H1 (cell line): ENCODE data around the gene BNC2. TPM values are rescaled to one million over a fixed set of nuclear protein-coding genes. Genes with fewer than 3 reads are reported as not detected.

ENCODE experiments used
- POLR2AphosphoS5 ChIP-seq: IDR thresholded peaks from 2 replicates; pipeline ENCODE4 v1.6.1; 2011; ENCODE audit warnings: low read depth, low read length
- SAP30 ChIP-seq: fragments of 300-600 bp; sonication (generic); IDR thresholded peaks from 2 replicates; pipeline ENCODE4 v1.7.1; 2012; ENCODE audit warnings: low read length, moderate library complexity, mild to moderate bottlenecking, inconsistent platforms; ENCODE audit not compliant: insufficient read depth, insufficient replicate concordance
- polyA plus RNA-seq, 7 experiments: library from polyadenylated mRNA; depleted of rRNA in 3 of 7; stranded (reverse) in 5 of 7; unstranded in 2 of 7; fragments of >200 nt in 5 of 7; fragments of 200-250 nt in 2 of 7; gene quantifications; 1 replicate in 5 of 7; 2 replicates in 1 of 7; 4 replicates in 1 of 7; pipeline versions ENCODE4 v1.2.1 to v1.2.3, GENCODE V29; 2011 to 2013; ENCODE audit warnings: missing spikeins in 2 of 7, mixed read lengths in 2 of 7
- total RNA-seq: library from RNA; stranded (reverse); fragmentation: NEBNext Ultra II Directional; extraction: Animal tissue kit (Norgen Biotek cat#: 25700); gene quantifications from 2 replicates; pipeline ENCODE4 v1.2.1, GENCODE V29; 2021
- TF ChIP-seq, protein P1 (sequence below): fragments of 300-600 bp; sonication (generic); IDR thresholded peaks from 2 replicates; pipeline ENCODE4 v1.7.1; 2012; ENCODE audit warnings: low read length, moderate library complexity, mild to moderate bottlenecking, inconsistent platforms; ENCODE audit not compliant: insufficient replicate concordance

BNC2 gene
- total and polyA plus RNA-seq, 2 of the 8 experiments (the other 6 are each of a cell fraction or from before 2014, with no cell fraction given) = 16.0 to 26.8 TPM

DNA sequence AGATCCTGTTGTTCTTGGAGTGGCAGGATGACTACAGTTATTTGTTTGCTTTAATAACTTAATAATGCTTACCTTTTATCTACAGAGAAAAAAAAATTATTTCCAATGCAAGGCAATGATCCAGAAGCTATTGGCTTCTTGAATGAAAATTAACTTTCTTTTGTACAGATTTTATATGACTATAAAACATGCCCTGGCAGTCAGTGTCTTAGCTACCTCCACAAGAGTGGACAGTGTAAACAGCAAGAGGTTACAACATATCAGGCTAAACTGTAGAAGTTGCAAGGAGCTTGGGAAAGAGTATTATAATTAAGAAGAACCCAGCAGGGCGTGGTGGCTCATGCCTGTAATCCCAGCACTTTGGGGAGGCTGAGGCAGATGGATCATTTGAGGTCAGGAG is 49.1 kb downstream of the BNC2 start (continued):
- TF ChIP-seq, protein P1, sequence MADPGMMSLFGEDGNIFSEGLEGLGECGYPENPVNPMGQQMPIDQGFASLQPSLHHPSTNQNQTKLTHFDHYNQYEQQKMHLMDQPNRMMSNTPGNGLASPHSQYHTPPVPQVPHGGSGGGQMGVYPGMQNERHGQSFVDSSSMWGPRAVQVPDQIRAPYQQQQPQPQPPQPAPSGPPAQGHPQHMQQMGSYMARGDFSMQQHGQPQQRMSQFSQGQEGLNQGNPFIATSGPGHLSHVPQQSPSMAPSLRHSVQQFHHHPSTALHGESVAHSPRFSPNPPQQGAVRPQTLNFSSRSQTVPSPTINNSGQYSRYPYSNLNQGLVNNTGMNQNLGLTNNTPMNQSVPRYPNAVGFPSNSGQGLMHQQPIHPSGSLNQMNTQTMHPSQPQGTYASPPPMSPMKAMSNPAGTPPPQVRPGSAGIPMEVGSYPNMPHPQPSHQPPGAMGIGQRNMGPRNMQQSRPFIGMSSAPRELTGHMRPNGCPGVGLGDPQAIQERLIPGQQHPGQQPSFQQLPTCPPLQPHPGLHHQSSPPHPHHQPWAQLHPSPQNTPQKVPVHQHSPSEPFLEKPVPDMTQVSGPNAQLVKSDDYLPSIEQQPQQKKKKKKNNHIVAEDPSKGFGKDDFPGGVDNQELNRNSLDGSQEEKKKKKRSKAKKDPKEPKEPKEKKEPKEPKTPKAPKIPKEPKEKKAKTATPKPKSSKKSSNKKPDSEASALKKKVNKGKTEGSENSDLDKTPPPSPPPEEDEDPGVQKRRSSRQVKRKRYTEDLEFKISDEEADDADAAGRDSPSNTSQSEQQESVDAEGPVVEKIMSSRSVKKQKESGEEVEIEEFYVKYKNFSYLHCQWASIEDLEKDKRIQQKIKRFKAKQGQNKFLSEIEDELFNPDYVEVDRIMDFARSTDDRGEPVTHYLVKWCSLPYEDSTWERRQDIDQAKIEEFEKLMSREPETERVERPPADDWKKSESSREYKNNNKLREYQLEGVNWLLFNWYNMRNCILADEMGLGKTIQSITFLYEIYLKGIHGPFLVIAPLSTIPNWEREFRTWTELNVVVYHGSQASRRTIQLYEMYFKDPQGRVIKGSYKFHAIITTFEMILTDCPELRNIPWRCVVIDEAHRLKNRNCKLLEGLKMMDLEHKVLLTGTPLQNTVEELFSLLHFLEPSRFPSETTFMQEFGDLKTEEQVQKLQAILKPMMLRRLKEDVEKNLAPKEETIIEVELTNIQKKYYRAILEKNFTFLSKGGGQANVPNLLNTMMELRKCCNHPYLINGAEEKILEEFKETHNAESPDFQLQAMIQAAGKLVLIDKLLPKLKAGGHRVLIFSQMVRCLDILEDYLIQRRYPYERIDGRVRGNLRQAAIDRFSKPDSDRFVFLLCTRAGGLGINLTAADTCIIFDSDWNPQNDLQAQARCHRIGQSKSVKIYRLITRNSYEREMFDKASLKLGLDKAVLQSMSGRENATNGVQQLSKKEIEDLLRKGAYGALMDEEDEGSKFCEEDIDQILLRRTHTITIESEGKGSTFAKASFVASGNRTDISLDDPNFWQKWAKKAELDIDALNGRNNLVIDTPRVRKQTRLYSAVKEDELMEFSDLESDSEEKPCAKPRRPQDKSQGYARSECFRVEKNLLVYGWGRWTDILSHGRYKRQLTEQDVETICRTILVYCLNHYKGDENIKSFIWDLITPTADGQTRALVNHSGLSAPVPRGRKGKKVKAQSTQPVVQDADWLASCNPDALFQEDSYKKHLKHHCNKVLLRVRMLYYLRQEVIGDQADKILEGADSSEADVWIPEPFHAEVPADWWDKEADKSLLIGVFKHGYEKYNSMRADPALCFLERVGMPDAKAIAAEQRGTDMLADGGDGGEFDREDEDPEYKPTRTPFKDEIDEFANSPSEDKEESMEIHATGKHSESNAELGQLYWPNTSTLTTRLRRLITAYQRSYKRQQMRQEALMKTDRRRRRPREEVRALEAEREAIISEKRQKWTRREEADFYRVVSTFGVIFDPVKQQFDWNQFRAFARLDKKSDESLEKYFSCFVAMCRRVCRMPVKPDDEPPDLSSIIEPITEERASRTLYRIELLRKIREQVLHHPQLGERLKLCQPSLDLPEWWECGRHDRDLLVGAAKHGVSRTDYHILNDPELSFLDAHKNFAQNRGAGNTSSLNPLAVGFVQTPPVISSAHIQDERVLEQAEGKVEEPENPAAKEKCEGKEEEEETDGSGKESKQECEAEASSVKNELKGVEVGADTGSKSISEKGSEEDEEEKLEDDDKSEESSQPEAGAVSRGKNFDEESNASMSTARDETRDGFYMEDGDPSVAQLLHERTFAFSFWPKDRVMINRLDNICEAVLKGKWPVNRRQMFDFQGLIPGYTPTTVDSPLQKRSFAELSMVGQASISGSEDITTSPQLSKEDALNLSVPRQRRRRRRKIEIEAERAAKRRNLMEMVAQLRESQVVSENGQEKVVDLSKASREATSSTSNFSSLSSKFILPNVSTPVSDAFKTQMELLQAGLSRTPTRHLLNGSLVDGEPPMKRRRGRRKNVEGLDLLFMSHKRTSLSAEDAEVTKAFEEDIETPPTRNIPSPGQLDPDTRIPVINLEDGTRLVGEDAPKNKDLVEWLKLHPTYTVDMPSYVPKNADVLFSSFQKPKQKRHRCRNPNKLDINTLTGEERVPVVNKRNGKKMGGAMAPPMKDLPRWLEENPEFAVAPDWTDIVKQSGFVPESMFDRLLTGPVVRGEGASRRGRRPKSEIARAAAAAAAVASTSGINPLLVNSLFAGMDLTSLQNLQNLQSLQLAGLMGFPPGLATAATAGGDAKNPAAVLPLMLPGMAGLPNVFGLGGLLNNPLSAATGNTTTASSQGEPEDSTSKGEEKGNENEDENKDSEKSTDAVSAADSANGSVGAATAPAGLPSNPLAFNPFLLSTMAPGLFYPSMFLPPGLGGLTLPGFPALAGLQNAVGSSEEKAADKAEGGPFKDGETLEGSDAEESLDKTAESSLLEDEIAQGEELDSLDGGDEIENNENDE = no peak
- TF ChIP-seq POLR2AphosphoS5 = no peak
- no peak for TF ChIP-seq SAP30
